ENCODE results near the gene SAMSN1.

SAMSN1 gene

GRCh38 chr21:14582934-14583628 is 37.0 kb upstream of the SAMSN1 start:
- CTCF ChIA-PET, result interaction anchor here (0.7 kb wide), 1 partner anchor 71 kb away, joined by 3 read pairs; no protein-coding TSS in a partner anchor
- H3K27ac ChIP-seq, result no peak overlapping the region
- DNase-seq (ENCODE audit: low spot score), result no peak
- POLR2A ChIA-PET (ENCODE audit: low non-redundant PET), result no interaction called here
- TF ChIP-seq, protein P1, sequence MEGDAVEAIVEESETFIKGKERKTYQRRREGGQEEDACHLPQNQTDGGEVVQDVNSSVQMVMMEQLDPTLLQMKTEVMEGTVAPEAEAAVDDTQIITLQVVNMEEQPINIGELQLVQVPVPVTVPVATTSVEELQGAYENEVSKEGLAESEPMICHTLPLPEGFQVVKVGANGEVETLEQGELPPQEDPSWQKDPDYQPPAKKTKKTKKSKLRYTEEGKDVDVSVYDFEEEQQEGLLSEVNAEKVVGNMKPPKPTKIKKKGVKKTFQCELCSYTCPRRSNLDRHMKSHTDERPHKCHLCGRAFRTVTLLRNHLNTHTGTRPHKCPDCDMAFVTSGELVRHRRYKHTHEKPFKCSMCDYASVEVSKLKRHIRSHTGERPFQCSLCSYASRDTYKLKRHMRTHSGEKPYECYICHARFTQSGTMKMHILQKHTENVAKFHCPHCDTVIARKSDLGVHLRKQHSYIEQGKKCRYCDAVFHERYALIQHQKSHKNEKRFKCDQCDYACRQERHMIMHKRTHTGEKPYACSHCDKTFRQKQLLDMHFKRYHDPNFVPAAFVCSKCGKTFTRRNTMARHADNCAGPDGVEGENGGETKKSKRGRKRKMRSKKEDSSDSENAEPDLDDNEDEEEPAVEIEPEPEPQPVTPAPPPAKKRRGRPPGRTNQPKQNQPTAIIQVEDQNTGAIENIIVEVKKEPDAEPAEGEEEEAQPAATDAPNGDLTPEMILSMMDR (conservative IDR thresholded peaks at IDR 0.05; ENCODE audit: low read depth), result no peak

- no peak overlapping the region for H3K27ac ChIP-seq
- ChIA-PET CTCF (no interaction called here), POLR2A (ENCODE audit: low non-redundant PET) (no interaction called here)
- DNase-seq (ENCODE audit: low spot score), result no peak
- TF ChIP-seq, protein P1 (conservative IDR thresholded peaks at IDR 0.05; ENCODE audit: low read depth), result no peak
Measured at GRCh38 chr21:14581902-14582457, 35.9 kb upstream of the SAMSN1 start.

- ChIA-PET POLR2A (ENCODE audit: low non-redundant PET) (no interaction called here), CTCF (interaction anchor here (0.7 kb wide), 1 partner anchor 40 kb away, joined by 3 read pairs; no protein-coding TSS in a partner anchor)
- TF ChIP-seq, protein P1 (conservative IDR thresholded peaks at IDR 0.05; ENCODE audit: low read depth), result no peak
- DNase-seq (ENCODE audit: low spot score), result no peak
- H3K27ac ChIP-seq, result no peak overlapping the region
Measured at GRCh38 chr21:14573244-14573643, 27.1 kb upstream of the SAMSN1 start.

DNA sequence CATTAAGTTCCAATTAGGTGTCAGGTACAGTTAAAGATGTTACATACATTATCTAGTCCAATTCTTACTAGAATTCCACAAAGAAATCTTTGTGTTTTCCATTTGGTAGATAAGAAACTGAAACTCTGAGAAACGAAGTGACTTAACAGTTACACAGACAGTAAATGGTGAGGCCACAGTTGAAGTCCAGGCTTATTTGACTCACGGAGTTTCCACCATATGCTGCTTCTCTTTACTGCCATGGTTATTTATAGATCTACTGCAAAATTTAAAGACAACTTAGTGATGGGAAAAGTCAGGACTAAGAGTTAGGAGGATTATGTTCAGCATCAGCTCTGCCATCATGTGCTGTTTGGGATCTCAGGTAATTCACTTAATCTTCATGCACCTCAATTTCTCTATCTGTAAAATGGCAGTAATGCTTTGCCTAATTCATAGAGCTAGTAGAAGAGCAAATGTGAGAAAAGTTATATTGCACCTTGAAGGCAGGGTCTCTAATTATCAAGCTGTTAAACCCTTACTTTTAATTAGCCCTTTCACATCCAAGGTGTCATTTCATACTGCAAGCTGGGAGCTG is 26.2 kb upstream of the SAMSN1 start:
- POLR2A ChIA-PET (ENCODE audit: low non-redundant PET), result no interaction called here
- no peak for DNase-seq (ENCODE audit: low spot score)
- TF ChIP-seq, protein P1 (conservative IDR thresholded peaks at IDR 0.05; ENCODE audit: low read depth), result no peak
- CTCF ChIA-PET, result interaction anchor here (0.5 kb wide), 1 partner anchor 121 kb away, joined by 3 read pairs; no protein-coding TSS in a partner anchor
- no peak overlapping the region for H3K27ac ChIP-seq

DNA sequence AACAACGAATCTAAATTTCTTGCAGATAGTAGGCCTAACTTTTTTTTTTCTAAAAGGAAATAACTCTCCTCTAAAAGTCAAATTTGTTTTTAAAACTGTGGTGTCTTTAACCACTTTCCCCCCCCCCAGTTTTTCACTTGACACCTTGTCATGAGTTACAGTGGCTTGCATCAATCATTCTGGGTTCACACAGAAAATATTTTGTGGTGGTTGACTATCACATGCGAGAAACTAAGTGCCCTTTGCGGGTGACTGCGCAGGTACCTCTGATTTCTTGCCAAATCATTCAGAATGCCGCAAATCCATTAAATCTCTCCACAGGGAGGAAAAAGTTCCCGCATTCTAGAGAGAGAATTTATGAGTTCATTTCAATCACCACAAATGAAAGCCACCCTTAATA is 23.8 kb upstream of the SAMSN1 start:
- TF ChIP-seq, protein P1 (conservative IDR thresholded peaks at IDR 0.05; ENCODE audit: low read depth), result no peak
- CTCF ChIA-PET, result interaction anchor here (0.7 kb wide), 2 partner anchors 313 to 331 kb away, joined by 4 read pairs; no protein-coding TSS in a partner anchor
- POLR2A ChIA-PET (ENCODE audit: low non-redundant PET), result no interaction called here
- DNase-seq (ENCODE audit: low spot score), result no peak
- H3K27ac ChIP-seq, result no peak overlapping the region

GRCh38 chr21:14569026-14569621 is 23.0 kb upstream of the SAMSN1 start:
- ChIA-PET POLR2A (ENCODE audit: low non-redundant PET) (no interaction called here), CTCF (interaction anchor here (0.7 kb wide), 3 partner anchors 40 to 331 kb away, joined by 4 to 6 read pairs (median 4); no protein-coding TSS in a partner anchor)
- DNase-seq (ENCODE audit: low spot score), result no peak
- H3K27ac ChIP-seq, result no peak overlapping the region
- TF ChIP-seq, protein P1 (conservative IDR thresholded peaks at IDR 0.05; ENCODE audit: low read depth), result no peak

All from RWPE1 (cell line).